OCI-LY7 (cell line): ENCODE measurements around the gene ZFP90. TPM values are rescaled to one million over a fixed set of nuclear protein-coding genes. Genes with fewer than 3 reads are reported as not detected.
A peak's percentile ranks its signal among the peaks of the same experiment; 100 is the strongest.

Experiments
- BruUV-seq: library from RNA; stranded (reverse); fragments of 400-500 nt; replicated peaks from 2 replicates; lab custom pipeline; 2021; lab: Mats Ljungman, UMichigan
- CTCF ChIA-PET: fragments of 300-600 bp; sonication (Branson Sonifier 250); formaldehyde crosslinking; loops from one replicate; lab custom pipeline; 2022; ENCODE audit warnings: antibody characterized with exemption; ENCODE audit not compliant: unreplicated experiment; lab: Charles Lee
- POLR2A ChIA-PET: fragments of 300-600 bp; sonication (Branson Sonifier 250); formaldehyde crosslinking; loops from one replicate; lab custom pipeline; 2022; ENCODE audit warnings: antibody characterized with exemption; lab: Charles Lee
- DNase-seq: peaks from one replicate; pipeline ENCODE4 v3.0.0-alpha.2; 2015; ENCODE audit warnings: low spot score
- H2AFZ ChIP-seq: fragments of 200-600 bp; sonication (generic), shearing (Covaris generic); 2 replicates; pipeline ENCODE4 v1.6.1; 2014; ENCODE audit warnings: mild to moderate bottlenecking, antibody characterized with exemption, low read length, moderate library complexity
- H3K27ac ChIP-seq: fragments of 200-600 bp; sonication (generic); 2 replicates; pipeline ENCODE4 v1.5.1; 2014; ENCODE audit warnings: mixed run types, low read depth, mild to moderate bottlenecking, moderate library complexity, low read length, inconsistent platforms; ENCODE audit not compliant: poor library complexity, severe bottlenecking
- H3K36me3 ChIP-seq: fragments of 200-600 bp; sonication (generic); 2 replicates; pipeline ENCODE4 v1.6.1; 2014; ENCODE audit warnings: mild to moderate bottlenecking, antibody characterized with exemption, low read length, moderate library complexity, mixed read lengths; ENCODE audit not compliant: insufficient read depth
- H3K4me1 ChIP-seq: fragments of 200-600 bp; sonication (generic); 2 replicates; pipeline ENCODE4 v1.5.1; 2014; ENCODE audit warnings: mild to moderate bottlenecking, low read length; ENCODE audit not compliant: insufficient read depth, poor library complexity, severe bottlenecking
- H3K4me2 ChIP-seq: fragments of 200-600 bp; sonication (generic); 2 replicates; pipeline ENCODE4 v1.6.1; 2014; ENCODE audit warnings: mild to moderate bottlenecking, low read length
- H3K4me3 ChIP-seq: fragments of 200-600 bp; sonication (generic); 2 replicates; pipeline ENCODE4 v1.5.1; 2014; ENCODE audit warnings: mild to moderate bottlenecking, low read depth, low read length; ENCODE audit not compliant: poor library complexity, severe bottlenecking
- H3K79me2 ChIP-seq: fragments of 200-600 bp; sonication (generic); 2 replicates; pipeline ENCODE4 v1.6.1; 2016; ENCODE audit warnings: low read depth, mild to moderate bottlenecking, low read length, moderate library complexity, mixed read lengths; ENCODE audit not compliant: insufficient read depth
- H3K9me2 ChIP-seq: fragments of 200-600 bp; sonication (generic); 2 replicates; pipeline ENCODE4 v1.6.1; 2016; ENCODE audit warnings: mild to moderate bottlenecking, low read length, mixed read lengths; ENCODE audit not compliant: insufficient read depth
- H3K9me3 ChIP-seq: fragments of 200-600 bp; sonication (generic); 2 replicates; pipeline ENCODE4 v1.6.1; 2014; ENCODE audit warnings: mild to moderate bottlenecking, mixed run types, low read length, mixed read lengths
- H4K20me1 ChIP-seq: fragments of 200-600 bp; sonication (generic); 2 replicates; pipeline ENCODE4 v1.6.1; 2014; ENCODE audit warnings: mild to moderate bottlenecking, antibody characterized with exemption, low read length, moderate library complexity, mixed read lengths; ENCODE audit not compliant: insufficient read depth
- EZH2phosphoT487 ChIP-seq: fragments of 200-600 bp; sonication (generic); IDR thresholded peaks from 2 replicates; pipeline ENCODE4 v1.6.1; 2018; ENCODE audit warnings: low read depth, borderline replicate concordance, mild to moderate bottlenecking, mixed run types, antibody characterized with exemption, low read length, moderate library complexity, mixed read lengths
- intact Hi-C: fragments of 100-400 bp; cut with micrococcal nuclease; formaldehyde crosslinking; loops from one replicate; pipeline ENCODE4 v1.10.0; 2022; ENCODE audit not compliant: unreplicated experiment
- total RNA-seq, 2 experiments: library from RNA; depleted of rRNA in 1 of 2; stranded (reverse); fragments of >200 nt in 1 of 2; shearing (Covaris generic) in 1 of 2; gene quantifications; 2 replicates each; pipeline ENCODE4 v1.2.3, GENCODE V29; 2014 to 2022
- TF ChIP-seq, protein P1 (sequence below): fragments of 200-600 bp; sonication (generic); conservative IDR thresholded peaks from 2 replicates; pipeline ENCODE4 v1.5.1; 2014; ENCODE audit warnings: mild to moderate bottlenecking, antibody characterized with exemption, low read length, moderate library complexity, mixed read lengths

Gene ZFP90
- total RNA-seq, 2 experiments from 2014 or later, result 14.1 to 27.0 TPM

DNA sequence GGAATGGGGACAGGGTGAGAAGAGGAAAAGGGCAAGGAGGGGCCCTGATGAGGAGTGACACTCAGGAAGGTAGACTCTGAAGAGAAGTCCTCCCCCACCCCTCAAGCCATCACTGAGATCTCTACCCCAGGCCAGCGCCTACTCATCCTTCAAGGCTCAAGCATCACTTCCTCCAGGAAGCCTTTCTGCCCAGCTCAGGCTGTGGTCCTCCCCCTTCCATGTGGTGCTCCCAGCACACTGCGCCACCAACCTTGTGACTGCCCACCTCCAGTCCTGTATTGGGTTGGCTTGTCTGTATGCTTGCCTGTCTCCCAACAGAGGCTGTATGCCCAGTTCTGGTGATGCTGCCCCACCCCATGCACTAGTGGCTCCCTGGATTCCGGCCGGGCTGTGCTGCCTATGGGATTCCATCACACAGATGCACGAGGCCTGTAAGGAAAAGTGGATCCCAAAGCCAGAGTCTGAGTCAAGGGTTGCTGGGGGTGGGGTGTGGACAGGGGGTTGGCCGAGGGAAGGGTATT lies 19.8 kb upstream of the ZFP90 start:
- CTCF ChIA-PET, result no interaction called here
- H3K4me1 ChIP-seq, result peaks cover 15% of the 10 kb centered on the region
- no TSS peak for BruUV-seq
- no peak overlapping the region for H3K4me3 ChIP-seq
- no peak overlapping the region for H3K4me2 ChIP-seq
- no peaks in the 10 kb centered on the region for H3K79me2 ChIP-seq
- no peak overlapping the region for H3K27ac ChIP-seq
- H3K9me2 ChIP-seq, result no peaks in the 10 kb centered on the region
- no peaks in the 10 kb centered on the region for H4K20me1 ChIP-seq
- no peak overlapping the region for H2AFZ ChIP-seq
- no peaks in the 10 kb centered on the region for H3K9me3 ChIP-seq
- no peaks in the 10 kb centered on the region for H3K36me3 ChIP-seq
- DNase-seq, result no peak
- TF ChIP-seq EZH2phosphoT487, result no peak
- TF ChIP-seq, protein P1, sequence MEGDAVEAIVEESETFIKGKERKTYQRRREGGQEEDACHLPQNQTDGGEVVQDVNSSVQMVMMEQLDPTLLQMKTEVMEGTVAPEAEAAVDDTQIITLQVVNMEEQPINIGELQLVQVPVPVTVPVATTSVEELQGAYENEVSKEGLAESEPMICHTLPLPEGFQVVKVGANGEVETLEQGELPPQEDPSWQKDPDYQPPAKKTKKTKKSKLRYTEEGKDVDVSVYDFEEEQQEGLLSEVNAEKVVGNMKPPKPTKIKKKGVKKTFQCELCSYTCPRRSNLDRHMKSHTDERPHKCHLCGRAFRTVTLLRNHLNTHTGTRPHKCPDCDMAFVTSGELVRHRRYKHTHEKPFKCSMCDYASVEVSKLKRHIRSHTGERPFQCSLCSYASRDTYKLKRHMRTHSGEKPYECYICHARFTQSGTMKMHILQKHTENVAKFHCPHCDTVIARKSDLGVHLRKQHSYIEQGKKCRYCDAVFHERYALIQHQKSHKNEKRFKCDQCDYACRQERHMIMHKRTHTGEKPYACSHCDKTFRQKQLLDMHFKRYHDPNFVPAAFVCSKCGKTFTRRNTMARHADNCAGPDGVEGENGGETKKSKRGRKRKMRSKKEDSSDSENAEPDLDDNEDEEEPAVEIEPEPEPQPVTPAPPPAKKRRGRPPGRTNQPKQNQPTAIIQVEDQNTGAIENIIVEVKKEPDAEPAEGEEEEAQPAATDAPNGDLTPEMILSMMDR, result no peak
- intact Hi-C loops, result no loop called here
- POLR2A ChIA-PET, result no interaction called here

DNA sequence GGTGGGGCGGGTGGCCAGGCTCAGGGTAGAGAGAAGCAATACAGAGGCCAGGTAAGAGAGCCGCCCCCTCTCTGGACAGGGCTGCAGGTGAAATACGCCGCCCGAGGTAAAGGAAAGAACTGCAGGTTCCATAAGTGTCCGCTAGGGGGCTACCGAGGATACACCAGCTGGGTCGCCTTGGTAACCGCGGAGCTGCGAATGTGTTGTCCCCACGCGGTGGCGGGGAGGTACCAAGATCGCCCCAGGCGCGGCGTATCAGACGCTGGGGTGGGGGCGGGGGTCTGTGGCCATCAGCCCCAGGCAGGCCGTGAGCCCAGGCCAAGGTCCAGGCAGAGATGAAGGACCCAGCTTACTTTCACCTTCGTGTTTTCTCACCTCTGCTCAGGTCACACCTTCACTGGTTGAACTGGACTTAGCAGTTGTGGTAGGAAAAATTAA lies 18.4 kb upstream of the ZFP90 start:
- H3K4me1 ChIP-seq, result peaks cover 15% of the 10 kb centered on the region
- H3K36me3 ChIP-seq, result no peaks in the 10 kb centered on the region
- no peaks in the 10 kb centered on the region for H4K20me1 ChIP-seq
- no peaks in the 10 kb centered on the region for H3K79me2 ChIP-seq
- no peaks in the 10 kb centered on the region for H3K9me2 ChIP-seq
- BruUV-seq, result no TSS peak
- TF ChIP-seq, protein P1, result peak; percentile 98
- TF ChIP-seq EZH2phosphoT487, result no peak
- ChIA-PET CTCF (interaction anchor here (1.2 kb wide), 1 partner anchor 34 kb away, joined by 3 read pairs; no protein-coding TSS in a partner anchor), POLR2A (interaction anchor here (1.5 kb wide), 1 partner anchor 10 kb away, joined by 4 read pairs; no protein-coding TSS in a partner anchor)
- H3K27ac ChIP-seq, result no peak overlapping the region
- DNase-seq, result peak; percentile 93
- H3K4me2 ChIP-seq, result peak overlapping the region; percentile 66
- H2AFZ ChIP-seq, result peak overlapping the region; percentile 3; the same call in 1 of the 2 replicates
- H3K4me3 ChIP-seq, result peak overlapping the region; percentile 24
- intact Hi-C loops, result loop anchor here (5.0 to 10.0 kb wide), 2 partner anchors 73 to 324 kb away; partner anchors contain the start of genes SMPD3 and TANGO6
- H3K9me3 ChIP-seq, result no peaks in the 10 kb centered on the region
